ENCODE measurements around the gene ADAMTS16. TPM values are rescaled to one million over a fixed set of nuclear protein-coding genes. Genes with fewer than 3 reads are reported as not detected.

ADAMTS16 gene
- total and polyA plus RNA-seq, 2 donors (not counting 3 experiments of a cell fraction or from before 2014, with no cell fraction given) = not detected

DNA sequence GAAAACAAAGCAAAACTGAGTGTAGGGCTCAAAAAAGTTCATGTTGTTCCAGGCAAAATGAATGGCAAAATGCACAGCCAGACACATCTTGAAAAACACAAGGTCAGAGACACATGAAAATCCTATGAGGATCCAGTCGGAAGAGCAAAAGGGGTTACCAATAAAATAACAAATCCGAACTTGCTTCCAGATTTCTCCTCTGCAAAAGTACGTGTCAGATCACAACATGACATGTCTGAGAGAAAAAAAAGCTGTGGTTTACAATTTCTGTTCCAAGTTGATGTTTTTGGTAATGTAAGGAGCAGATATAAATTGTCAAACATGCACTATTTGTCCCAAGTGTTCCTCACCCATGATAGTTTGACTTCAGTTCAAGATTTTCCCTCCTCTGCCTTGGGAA is 15.9 kb upstream of the ADAMTS16 start:
- Histone ChIP-seq H3K4me1 (ENCODE audit: control insufficient read depth, extremely low read depth, insufficient read depth, low read length) (no peaks in the 10 kb centered on the region), H3K9me1 (replicated peaks; ENCODE audit: control insufficient read depth, extremely low read depth, insufficient read depth, low read length) (no peaks in the 10 kb centered on the region), H3K4me3 (replicated peaks in 1 of 3; ENCODE audit: insufficient read depth in 1 of 3, low read depth in 1 of 3, low read length in 3 of 3) (no peak overlapping the region), H3K36me3 (ENCODE audit: control insufficient read depth in 2 of 2, extremely low read depth in 1 of 2, insufficient read depth in 2 of 2, low read length in 2 of 2) (no peaks in the 10 kb centered on the region), H3K4me2 (ENCODE audit: insufficient read depth, low read length) (no peak overlapping the region), H2AFZ (ENCODE audit: low read depth, low read length) (no peak overlapping the region), H3K27ac (ENCODE audit: insufficient read depth, low read depth, low read length) (no peak overlapping the region), H3K27me3 (ENCODE audit: control insufficient read depth in 2 of 2, insufficient read depth in 2 of 2, low read length in 2 of 2) (no peaks in the 10 kb centered on the region), H3K9ac (replicated peaks; ENCODE audit: extremely low read depth, insufficient read depth, low read length) (no peak overlapping the region), H3K9me3 (replicated peaks; ENCODE audit: control insufficient read depth, insufficient read depth, low read length) (no peaks in the 10 kb centered on the region), H3K79me2 (ENCODE audit: control insufficient read depth, insufficient read depth, low read length) (no peaks in the 10 kb centered on the region), H4K20me1 (replicated peaks; ENCODE audit: control insufficient read depth, extremely low read depth, insufficient read depth, low read length) (no peaks in the 10 kb centered on the region)
- TF ChIP-seq GATA2 (IDR thresholded peaks at IDR 0.05; ENCODE audit: insufficient read depth, insufficient read length, low read depth, low read length) = no peak
- TF ChIP-seq JUN (IDR thresholded peaks at IDR 0.05; ENCODE audit: borderline replicate concordance, insufficient read depth, insufficient read length, low read depth) = no peak
- TF ChIP-seq POLR2AphosphoS5 (IDR thresholded peaks at IDR 0.05; ENCODE audit: insufficient read depth, low read depth, low read length) = no peak
- TF ChIP-seq POLR2A (IDR thresholded peaks at IDR 0.05; ENCODE audit: low read depth, low read length) = no peak
- no peak for TF ChIP-seq FOS (IDR thresholded peaks at IDR 0.05; ENCODE audit: borderline replicate concordance, insufficient read depth, low read length)
- TF ChIP-seq, protein P1, sequence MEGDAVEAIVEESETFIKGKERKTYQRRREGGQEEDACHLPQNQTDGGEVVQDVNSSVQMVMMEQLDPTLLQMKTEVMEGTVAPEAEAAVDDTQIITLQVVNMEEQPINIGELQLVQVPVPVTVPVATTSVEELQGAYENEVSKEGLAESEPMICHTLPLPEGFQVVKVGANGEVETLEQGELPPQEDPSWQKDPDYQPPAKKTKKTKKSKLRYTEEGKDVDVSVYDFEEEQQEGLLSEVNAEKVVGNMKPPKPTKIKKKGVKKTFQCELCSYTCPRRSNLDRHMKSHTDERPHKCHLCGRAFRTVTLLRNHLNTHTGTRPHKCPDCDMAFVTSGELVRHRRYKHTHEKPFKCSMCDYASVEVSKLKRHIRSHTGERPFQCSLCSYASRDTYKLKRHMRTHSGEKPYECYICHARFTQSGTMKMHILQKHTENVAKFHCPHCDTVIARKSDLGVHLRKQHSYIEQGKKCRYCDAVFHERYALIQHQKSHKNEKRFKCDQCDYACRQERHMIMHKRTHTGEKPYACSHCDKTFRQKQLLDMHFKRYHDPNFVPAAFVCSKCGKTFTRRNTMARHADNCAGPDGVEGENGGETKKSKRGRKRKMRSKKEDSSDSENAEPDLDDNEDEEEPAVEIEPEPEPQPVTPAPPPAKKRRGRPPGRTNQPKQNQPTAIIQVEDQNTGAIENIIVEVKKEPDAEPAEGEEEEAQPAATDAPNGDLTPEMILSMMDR (IDR thresholded peaks at IDR 0.05; ENCODE audit: extremely low read depth in 1 of 2, insufficient read depth in 1 of 2, low read depth in 1 of 2, low read length in 2 of 2) = no peak
- TF ChIP-seq EZH2 (IDR thresholded peaks at IDR 0.05; ENCODE audit: borderline replicate concordance, low read depth, low read length, severe bottlenecking) = no peak
- TF ChIP-seq MAX (IDR thresholded peaks at IDR 0.05; ENCODE audit: insufficient read depth, insufficient read length) = no peak
- TF ChIP-seq MYC (IDR thresholded peaks at IDR 0.05; ENCODE audit: low read depth, low read length) = no peak
- BruUV-seq (replicated peaks) = no TSS peak
- dilution Hi-C loops (cut with MboI; ENCODE audit: extremely low pct_ligation_motif_present, low sequenced_read_pairs) = no loop called here
- ChIA-PET CTCF (no interaction called here), POLR2A (no interaction called here)
- DNase-seq (ENCODE audit: low read depth, low spot score) = no peak
- intact Hi-C loops (cut with micrococcal nuclease) = no loop called here
- FAIRE-seq = no peak

Data from endothelial cell of umbilical vein (primary cell).